ENCODE results near the gene NISCH.
A peak's percentile ranks its signal among the peaks of the same experiment; 100 is the strongest.

Gene NISCH

GRCh38 chr3:52527039-52527731 is 71.8 kb downstream of the NISCH start:
- Histone ChIP-seq H3K27ac (ENCODE audit: poor library complexity, severe bottlenecking) (peak overlapping the region; percentile 74), H3K36me3 (ENCODE audit: low read depth) (peaks cover 43% of the 10 kb centered on the region), H3K9me3 (ENCODE audit: severe bottlenecking) (no peaks in the 10 kb centered on the region), H3K4me1 (ENCODE audit: insufficient read depth, poor library complexity, severe bottlenecking) (peaks cover 17% of the 10 kb centered on the region), H3K27me3 (ENCODE audit: insufficient read depth, poor library complexity, severe bottlenecking) (no peaks in the 10 kb centered on the region), H3K4me3 (ENCODE audit: severe bottlenecking) (no peak overlapping the region)
- TF ChIP-seq, protein P1, sequence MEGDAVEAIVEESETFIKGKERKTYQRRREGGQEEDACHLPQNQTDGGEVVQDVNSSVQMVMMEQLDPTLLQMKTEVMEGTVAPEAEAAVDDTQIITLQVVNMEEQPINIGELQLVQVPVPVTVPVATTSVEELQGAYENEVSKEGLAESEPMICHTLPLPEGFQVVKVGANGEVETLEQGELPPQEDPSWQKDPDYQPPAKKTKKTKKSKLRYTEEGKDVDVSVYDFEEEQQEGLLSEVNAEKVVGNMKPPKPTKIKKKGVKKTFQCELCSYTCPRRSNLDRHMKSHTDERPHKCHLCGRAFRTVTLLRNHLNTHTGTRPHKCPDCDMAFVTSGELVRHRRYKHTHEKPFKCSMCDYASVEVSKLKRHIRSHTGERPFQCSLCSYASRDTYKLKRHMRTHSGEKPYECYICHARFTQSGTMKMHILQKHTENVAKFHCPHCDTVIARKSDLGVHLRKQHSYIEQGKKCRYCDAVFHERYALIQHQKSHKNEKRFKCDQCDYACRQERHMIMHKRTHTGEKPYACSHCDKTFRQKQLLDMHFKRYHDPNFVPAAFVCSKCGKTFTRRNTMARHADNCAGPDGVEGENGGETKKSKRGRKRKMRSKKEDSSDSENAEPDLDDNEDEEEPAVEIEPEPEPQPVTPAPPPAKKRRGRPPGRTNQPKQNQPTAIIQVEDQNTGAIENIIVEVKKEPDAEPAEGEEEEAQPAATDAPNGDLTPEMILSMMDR (IDR thresholded peaks at IDR 0.05; ENCODE audit: poor library complexity, severe bottlenecking): no peak
- ATAC-seq (ENCODE audit: low read depth) (no peak), DNase-seq (ENCODE audit: low spot score) (no peak)

DNA sequence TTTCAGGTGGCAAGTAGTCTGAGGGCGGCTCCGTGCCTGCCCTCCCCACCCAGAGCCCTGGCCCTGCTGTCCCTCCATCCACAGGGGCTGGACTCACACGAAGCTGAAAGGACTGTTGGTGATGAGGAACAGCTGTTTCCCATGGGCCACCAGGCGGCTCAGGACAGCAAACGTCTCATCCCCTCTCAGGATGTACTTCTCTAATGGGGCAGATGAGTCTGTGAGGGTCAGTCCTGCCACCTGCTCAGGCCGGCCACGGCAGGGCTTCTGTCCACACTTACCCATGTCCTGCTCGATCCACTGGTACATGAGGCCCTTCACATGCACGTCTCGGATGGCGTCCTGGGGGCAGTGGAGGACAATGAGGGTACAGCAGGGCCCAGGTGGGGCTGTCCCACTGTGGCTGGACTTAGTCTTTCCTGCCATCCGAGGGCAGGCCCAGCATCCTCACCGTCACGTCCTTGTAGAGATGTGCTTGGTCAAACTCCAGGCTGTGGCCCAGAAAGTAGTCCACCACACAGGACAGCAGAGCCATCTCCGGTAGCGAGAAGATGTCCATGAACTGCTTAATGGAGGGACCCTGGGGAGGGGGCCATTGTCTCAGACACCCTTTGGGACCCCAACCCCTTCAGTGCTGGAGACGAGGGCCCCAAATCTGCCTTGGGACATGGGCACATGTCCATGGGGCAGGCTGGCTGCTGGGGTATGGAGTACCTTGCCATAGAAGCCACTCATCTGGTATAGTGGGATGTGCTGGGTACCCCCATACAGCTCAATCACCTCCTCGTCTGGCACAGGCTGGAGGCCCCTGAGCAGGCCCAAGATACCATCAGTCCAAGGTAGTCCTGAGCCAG is 72.6 kb downstream of the NISCH start:
- no peaks in the 10 kb centered on the region for H3K27me3 ChIP-seq (ENCODE audit: insufficient read depth, poor library complexity, severe bottlenecking)
- ATAC-seq (ENCODE audit: low read depth): no peak
- peaks cover 17% of the 10 kb centered on the region for H3K4me1 ChIP-seq (ENCODE audit: insufficient read depth, poor library complexity, severe bottlenecking)
- H3K9me3 ChIP-seq (ENCODE audit: severe bottlenecking): no peaks in the 10 kb centered on the region
- peaks cover 43% of the 10 kb centered on the region for H3K36me3 ChIP-seq (ENCODE audit: low read depth)
- TF ChIP-seq, protein P1 (IDR thresholded peaks at IDR 0.05; ENCODE audit: poor library complexity, severe bottlenecking): no peak
- DNase-seq (ENCODE audit: low spot score): no peak
- H3K4me3 ChIP-seq (ENCODE audit: severe bottlenecking): no peak overlapping the region
- H3K27ac ChIP-seq (ENCODE audit: poor library complexity, severe bottlenecking): peak overlapping the region; percentile 74

DNA sequence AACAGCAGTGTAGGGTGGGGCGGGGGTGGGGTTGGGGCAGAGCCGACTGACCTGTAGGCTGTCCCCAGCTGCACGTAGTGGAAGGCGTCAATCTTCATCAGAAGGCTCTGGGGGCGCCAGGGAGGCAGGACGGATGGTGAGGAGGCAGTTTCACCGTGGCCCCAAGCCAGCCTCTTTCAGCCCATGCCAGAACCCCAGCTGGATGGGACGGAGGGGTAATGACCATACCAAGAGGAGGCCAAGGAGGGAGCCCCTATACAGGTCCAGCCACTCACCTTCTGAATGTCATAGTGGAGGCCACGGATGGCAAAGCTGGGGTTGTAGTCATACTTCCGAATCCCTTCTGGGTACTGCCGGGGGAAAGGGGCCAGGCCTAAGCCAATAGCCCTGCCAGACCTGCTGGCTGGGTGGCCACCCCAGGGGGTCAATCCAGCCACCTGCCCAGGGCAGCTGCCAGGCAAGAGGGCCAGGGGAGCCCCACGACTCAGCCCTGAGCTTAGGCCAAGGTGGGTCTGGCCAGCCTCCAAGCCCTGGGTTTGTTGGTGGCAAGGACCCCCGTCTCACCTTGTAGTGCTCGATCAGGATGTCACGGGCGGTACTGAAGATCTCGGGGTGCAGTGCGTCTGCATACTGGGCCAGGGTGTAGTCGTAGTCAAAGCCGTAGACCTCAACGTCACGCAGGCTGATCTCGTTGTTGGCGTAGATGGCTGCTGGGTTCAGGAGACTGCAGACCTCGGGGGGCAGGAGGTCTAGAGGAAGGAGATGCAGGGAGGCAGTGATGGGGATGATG is 73.4 kb downstream of the NISCH start:
- ATAC-seq (ENCODE audit: low read depth) (no peak), DNase-seq (ENCODE audit: low spot score) (no peak)
- no peak overlapping the region for H3K4me3 ChIP-seq (ENCODE audit: severe bottlenecking)
- peaks cover 36% of the 10 kb centered on the region for H3K36me3 ChIP-seq (ENCODE audit: low read depth)
- no peak overlapping the region for H3K27ac ChIP-seq (ENCODE audit: poor library complexity, severe bottlenecking)
- H3K9me3 ChIP-seq (ENCODE audit: severe bottlenecking): no peaks in the 10 kb centered on the region
- TF ChIP-seq, protein P1 (IDR thresholded peaks at IDR 0.05; ENCODE audit: poor library complexity, severe bottlenecking): no peak
- no peaks in the 10 kb centered on the region for H3K27me3 ChIP-seq (ENCODE audit: insufficient read depth, poor library complexity, severe bottlenecking)
- peaks cover 17% of the 10 kb centered on the region for H3K4me1 ChIP-seq (ENCODE audit: insufficient read depth, poor library complexity, severe bottlenecking)

GRCh38 chr3:52529376-52530333 is 74.3 kb downstream of the NISCH start:
- no peak for ATAC-seq (ENCODE audit: low read depth)
- H3K36me3 ChIP-seq (ENCODE audit: low read depth): peaks cover 27% of the 10 kb centered on the region
- H3K4me3 ChIP-seq (ENCODE audit: severe bottlenecking): no peak overlapping the region
- H3K4me1 ChIP-seq (ENCODE audit: insufficient read depth, poor library complexity, severe bottlenecking): peaks cover 17% of the 10 kb centered on the region
- H3K9me3 ChIP-seq (ENCODE audit: severe bottlenecking): no peaks in the 10 kb centered on the region
- H3K27me3 ChIP-seq (ENCODE audit: insufficient read depth, poor library complexity, severe bottlenecking): no peaks in the 10 kb centered on the region
- peak overlapping the region; percentile 73 for H3K27ac ChIP-seq (ENCODE audit: poor library complexity, severe bottlenecking)
- no peak for DNase-seq (ENCODE audit: low spot score)
- TF ChIP-seq, protein P1 (IDR thresholded peaks at IDR 0.05; ENCODE audit: poor library complexity, severe bottlenecking): no peak

All from RWPE2 (cell line).